Measurements from ENCODE around the gene SKP1.

Gene SKP1

DNA sequence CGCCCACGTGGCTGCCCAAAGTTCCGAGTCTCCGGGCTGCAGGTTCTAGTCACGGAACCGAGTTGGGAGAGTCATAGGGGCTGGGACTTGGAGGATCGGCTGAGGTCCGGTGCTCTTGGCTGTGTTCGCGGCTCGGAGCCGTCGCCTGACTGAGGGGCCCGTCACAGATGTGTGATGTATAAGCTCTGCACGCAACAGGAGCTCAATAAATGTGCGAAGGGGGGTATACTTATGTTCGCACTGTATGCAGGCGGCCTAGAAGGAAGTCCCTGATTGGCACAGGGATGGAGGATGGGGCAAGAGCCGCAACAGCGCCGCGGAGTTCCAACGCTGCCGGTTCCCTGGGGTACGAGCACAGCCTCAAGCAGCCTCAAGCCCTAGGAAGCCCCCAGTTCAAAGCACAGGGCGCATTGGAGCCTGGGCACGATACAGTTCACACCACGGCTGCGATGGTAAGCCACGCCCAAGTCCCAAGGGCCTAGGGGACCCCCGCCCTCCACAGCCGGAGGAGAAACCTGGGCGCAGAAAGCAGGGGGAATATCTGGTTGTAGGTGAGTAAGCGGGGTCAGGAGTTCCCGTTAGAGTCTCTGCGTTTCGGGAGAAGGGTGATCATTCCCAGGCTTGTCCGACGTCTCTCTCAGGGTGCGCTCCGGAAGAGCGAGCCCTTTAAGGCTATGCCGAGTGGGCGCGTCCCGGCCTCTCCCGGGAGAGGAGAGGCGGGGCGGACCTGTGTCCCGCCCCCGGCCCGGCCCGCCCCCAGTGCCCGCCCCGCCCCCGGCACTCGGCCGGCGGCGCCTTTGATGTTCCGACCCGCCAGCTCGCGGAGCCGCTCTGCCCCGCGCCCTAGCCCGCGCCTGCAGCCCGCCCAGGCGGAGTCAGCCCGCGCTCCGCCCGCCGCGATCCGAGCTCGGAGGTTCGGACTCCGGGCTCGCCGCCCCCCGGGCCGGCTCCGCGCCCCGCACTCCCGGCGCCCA lies 62.6 kb downstream of the SKP1 start, which contains the start of gene TCF7:
TCF7 (plus strand) TSS at position 780 of the 974 bp plus-strand sequence. CDS start 226 bp downstream, outside the sequence.
- peak; percentile 69 for DNase-seq (ENCODE audit: low read depth)

DNA sequence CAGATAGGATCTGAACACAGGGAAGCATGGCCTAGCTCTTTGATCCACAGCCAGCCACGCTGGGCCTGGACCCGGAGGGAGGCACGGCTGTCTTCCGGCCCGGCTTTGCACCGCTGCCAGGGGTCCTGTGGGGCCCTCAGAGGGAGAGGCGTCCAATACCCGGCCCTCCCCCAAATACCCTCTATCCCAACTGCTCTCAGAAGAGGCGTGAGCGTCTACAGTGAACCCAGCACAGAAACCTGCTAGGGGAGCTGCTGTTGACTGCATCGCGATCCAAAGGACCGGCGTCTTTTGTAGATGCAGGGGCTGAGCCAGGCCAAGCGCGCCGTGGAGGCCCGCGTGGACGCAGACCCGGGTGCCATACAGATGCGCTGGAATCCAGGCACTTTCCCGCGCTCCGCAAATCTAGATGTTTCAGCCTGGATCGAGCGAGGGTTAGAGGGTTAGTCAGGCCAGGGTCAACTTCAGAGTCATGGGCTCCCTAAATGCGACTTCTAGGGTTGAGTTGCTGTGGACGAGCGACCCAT lies 63.3 kb downstream of the SKP1 start:
- DNase-seq (ENCODE audit: low read depth): no peak

DNA sequence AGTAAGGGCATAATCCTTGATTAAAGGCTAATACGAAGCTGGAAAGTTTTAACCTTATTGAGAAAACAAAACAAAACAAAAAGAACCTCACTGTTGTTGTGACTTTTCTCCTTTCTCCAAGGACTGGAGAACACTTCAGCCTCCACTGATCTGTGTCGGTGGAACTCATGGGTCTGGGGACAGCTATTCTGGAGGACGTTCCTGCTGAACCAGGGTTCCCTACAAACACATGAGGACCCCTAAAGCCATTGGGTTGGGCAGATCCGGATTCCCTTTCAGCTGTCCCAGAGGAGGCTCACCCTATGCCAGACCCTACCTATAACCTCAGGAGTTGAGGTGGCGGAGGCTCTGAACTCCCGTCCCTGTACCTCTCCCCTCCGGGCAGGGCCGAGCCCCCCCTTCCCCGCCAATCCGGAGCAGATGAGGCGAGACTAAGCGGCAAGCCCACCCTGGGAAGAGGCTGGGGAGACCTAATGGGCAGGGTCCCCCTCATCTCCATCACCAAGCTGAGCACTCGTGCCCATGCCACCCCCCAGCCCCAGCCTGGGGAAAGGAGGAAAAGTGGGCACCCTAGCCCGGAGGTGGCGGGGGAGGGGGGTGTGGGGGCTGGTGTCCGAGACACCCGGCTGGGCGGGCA lies 63.9 kb downstream of the SKP1 start:
- no peak for DNase-seq (ENCODE audit: low read depth)

DNA sequence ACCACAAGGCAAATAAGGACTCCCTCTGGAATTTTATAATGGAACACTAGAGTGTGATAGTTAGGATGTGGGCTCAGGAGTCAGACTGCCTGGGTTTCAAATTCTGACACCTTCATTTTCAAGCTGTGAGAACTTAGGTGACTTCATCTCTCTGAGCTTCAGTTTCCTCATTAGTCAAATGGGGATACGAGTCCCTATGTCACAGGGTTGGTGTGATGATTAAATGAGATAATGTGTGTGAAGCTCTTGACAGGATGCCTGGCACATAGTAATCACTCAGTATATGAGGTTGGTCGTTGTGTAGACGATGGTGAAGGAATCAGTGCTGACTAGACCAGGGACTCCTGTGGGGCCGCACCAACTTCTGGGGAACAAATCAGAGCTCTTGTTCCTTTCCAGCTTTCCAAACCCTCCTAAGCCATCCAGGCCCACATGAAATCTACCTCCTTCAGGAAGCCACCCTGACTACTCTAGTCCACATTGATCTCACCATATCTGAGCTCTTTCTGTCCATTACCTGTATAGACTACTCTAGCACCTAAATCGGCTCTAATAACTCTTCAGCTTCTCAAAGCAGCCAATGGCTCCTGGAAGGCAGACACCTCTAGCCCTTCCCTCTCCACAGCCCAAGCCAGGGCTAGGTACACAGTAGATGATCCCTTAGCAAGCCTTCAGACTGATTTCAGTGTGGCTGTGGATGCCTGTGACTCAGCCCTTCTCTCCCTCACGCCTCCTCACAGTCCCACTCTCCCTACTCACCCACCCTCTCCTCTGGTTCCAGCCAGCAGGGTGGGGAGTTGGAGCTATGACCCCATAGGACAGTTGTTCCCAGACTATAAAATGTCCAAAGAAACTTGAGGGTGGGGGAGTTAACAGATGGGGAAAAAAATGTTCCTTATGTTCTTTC lies 64.8 kb downstream of the SKP1 start:
- no peak for DNase-seq (ENCODE audit: low read depth)

DNA sequence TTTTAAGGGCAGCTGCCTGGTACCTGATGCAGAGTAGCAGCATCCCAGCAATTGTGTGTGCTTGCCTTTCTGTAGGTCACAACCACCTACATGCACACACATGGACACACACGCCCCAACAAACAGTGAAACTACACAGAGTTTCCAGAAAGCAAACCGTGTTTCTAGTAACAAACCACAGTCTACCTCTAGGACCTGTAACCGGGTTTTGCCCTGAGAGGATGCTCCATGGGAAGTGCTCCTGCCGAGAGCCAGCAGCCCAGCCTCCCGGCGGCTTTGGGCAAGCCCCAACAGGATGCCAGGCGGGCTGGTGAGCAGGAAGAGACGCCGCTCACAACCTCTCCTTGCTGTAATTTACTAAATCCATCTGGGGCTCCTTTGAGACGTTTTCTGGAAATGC lies 66.4 kb downstream of the SKP1 start:
- no peak for DNase-seq (ENCODE audit: low read depth)

DNA sequence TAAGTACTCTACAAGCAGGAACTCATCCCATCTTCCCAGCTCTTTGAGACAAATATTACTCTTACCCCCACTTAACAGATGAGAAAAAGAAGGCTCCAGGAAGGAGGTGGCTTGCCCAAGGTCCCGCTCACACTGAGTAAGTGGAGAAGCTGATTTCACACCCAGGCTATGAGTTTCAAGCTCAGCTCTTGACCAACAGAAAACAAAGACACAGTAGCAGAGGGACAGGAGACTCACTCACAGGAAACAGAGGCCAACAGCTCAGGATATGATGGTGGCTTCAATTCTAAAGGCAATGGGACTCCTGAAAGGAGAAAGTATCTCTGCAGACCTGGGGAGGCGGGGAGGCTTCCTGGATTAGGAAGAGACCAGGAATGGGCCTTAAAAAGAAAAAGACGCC lies 69.0 kb downstream of the SKP1 start:
- no peak for DNase-seq (ENCODE audit: low read depth)

DNA sequence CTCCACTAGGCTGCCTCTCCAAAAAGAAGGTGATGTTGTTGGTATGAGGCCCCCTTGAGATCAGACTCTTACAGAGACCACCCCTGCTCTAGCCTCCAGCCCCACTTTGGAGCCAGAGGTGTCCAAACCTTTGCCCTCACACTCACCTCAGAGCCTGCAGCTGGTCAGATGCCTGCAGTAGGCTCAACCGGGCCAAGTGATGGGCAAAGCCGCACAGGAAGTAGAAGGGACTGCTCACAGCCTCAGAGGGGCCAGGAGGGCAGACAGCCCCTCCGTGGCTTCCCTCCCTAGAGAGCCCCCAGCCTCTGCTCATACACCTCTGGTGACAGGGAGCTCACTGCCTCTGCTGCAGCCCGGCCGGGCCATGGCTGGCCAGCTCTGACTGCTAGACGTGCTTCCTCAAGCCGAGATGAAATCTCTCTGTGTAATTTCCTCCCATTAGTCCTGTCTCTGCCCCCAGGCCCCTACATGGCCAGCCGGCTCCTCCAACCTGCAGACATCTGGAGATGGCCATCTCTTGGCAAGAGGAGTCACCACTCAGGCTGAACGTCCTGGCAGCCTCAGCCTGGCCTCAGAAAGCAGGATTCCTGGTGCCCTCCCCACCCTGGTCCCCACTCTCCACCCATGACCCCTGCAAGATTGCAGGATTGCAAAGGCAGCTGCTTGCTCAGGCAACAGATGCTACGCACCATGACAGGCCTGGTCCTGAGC lies 69.6 kb downstream of the SKP1 start:
- no peak for DNase-seq (ENCODE audit: low read depth)

DNA sequence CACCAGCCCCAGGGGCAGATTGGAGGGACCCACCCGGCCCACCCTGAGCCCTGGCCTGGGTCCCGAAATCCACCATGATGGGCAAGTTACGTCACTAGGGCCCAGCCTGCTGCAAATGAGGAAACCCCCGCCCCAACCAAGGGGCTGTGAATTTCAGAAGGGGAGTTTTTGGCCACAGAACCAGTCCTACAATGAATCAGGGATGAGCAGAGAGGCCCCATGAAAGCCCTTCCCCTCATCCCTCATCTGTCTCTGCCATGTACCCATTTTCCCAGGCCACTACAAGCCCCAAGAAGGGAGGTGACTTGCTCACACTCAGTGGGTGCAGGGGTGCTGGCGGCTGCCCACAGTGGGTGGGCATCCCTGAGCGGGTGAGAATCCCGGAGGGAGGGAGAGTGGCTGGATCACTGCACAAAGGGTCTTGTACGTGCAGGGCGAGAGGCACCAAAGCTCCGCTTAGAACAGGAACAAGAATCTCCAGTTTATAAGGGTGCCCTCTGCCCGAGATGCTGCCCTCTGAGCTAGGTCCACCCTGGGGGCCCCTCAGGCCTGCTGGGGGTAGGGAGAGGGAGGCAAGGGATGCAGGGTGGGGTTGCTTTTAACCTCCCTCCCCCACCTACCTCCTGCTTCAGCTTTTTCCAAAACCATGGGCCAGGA lies 72.6 kb downstream of the SKP1 start:
- DNase-seq (ENCODE audit: low read depth): no peak

DNA sequence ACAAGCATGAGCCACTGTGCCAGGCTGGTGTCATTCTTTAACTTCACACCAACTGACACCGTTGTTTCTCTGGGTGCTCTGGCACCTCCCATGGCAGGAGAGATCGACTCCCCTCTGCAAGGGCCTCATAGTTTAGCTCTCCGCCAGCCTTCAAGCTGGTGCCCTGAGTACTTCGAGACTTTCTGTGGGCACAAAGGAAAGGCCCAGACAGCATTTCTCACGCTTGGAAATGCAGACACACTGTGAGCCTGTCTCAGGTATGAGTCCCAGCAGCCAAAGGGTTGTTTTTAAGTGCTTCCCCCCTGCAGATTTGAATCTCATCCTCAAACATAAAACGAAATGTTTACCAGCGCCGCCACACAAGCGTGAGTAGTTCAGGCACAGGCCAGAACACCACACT lies 73.4 kb downstream of the SKP1 start:
- no peak for DNase-seq (ENCODE audit: low read depth)

DNA sequence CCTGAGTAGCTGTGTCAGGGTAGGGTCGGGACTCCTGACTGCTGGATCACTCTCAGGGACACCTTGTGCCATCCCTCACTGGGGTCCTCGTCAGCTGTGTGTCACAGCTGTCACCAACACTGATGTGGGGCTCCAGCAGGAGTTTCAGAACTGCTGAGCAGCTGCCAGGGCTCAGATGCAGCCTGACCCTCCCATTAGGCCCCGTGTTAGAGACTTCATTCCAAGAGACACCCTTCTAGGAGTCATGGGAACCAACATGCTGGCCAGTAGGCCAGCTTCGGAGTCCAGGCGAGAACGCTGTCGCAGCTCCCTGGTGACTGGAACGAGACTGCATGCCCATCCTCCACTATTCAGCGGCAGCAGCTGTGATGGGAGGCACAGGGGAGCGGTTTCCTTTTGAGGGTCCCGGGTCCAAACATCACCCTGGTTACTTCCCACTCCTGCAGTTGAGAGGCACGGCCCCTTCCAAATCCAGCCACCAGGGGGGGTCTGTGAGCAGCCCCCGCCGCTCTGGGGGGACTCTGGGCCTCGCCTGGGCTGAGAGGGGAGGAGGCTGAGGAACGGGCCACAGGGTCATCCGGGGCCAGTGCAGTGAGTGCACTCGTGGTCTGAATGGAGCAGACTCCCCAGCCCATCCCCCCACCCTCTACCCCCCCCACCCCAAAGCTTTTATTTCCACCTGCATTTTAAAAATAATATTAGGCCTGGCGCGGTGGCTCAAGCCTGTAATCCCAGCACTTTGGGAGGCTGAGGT lies 74.9 kb downstream of the SKP1 start:
- DNase-seq (ENCODE audit: low read depth): peak; percentile 65

DNA sequence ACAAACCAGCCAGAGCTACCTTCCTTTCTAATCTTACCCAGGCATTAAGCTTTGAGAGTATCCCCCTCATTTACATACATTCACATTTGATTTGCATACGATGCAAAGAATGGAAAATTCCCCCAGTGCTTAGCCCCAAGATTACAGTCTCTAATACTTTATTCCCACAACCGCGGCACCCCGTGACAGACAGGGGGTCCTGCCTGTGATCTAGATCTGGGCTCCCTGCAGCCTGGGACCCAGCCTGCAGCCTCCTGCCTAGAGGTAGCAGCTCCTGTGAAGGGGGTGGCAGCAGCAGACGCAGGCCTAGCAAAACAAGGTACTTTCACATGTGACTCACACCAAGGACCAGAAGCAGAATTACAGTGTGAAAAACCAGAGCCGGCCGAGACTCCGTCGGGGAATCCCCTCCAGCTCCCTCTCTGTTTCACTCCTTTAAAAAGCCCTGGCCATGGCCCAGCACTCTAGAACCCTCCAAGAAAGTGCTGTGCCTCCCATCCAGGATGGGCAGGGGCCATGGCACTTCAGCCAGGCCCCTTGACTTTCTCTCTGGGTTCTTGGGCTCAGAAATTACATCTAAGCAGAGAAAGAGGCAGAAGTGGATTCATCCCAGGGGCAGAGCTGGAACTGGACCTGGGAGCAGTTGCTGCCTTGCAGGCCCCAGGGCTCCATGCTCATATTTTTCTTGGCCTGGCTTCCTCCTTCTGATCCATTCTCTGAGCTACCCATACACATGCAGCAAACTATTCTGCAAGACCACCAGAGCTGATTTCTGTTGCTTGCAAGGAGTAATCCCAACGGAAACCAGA lies 76.3 kb downstream of the SKP1 start:
- DNase-seq (ENCODE audit: low read depth): peak; percentile 78

DNA sequence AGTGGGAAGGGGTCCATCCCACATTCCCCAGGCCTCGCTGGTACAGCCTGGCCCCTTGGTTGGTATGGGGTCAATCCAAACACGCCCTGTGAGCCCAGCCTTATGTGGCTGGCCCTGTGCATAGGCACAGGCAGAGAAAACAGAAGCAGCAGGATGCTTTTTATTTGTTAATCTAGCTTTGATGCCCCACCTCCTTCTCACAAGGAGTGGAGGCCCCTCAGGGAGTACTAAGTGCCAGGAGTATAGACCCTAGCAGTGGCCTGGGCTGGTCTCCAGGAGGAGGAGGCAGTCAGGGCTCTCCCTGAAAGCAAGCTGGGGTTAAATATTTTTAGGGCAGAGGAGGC lies 76.8 kb downstream of the SKP1 start:
- no peak for DNase-seq (ENCODE audit: low read depth)

DNA sequence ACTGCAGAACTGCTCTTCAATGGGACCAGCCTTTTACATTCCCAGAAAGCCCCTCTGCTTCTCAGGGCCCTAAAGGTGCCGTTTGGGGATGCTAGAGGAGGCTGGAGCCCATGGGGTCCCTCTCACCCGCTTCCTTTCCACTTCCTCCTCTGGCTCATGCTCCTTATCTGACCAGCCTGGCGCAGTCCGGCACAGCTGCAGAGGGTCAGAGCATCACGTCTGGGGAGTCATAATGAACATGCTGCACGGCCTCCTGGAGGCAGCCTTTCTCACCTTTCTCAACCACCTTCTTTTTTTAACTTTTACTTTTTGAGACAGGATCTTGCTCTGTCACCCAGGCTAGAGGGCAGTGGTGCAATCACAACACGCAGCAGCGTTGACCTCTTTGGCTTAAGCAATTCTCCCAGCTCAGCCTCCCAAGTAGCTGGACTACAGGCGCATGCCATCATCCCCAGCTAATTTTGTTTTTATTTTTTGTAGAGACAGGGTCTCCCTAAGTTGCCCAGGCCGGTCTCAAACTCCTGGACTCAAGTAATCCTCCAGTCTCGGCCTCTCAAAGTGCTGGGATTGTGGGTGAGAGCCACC lies 77.4 kb downstream of the SKP1 start:
- no peak for DNase-seq (ENCODE audit: low read depth)
